Measurements from ENCODE around the gene EPHB1.

DNA sequence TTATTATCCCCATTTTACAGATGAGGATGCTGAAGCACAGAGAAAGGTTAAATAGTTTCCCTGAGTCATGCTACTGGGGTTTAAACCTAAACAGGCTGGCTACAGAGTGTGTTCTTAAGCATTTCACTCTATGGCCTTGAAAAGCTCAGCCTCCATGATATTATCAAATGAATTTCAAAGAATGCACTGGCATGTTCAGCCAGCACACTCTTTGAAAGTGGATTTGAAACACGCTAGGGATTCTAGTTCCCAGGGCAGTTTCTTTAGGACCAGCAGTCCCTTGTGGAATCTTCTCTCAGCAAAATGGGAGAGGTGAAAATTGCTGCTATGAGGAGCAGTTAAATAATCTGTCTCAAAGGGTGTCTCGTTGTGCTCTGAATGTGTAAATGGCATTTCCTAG, 213.3 kb downstream of the EPHB1 start:
- TF ChIP-seq, protein P1, sequence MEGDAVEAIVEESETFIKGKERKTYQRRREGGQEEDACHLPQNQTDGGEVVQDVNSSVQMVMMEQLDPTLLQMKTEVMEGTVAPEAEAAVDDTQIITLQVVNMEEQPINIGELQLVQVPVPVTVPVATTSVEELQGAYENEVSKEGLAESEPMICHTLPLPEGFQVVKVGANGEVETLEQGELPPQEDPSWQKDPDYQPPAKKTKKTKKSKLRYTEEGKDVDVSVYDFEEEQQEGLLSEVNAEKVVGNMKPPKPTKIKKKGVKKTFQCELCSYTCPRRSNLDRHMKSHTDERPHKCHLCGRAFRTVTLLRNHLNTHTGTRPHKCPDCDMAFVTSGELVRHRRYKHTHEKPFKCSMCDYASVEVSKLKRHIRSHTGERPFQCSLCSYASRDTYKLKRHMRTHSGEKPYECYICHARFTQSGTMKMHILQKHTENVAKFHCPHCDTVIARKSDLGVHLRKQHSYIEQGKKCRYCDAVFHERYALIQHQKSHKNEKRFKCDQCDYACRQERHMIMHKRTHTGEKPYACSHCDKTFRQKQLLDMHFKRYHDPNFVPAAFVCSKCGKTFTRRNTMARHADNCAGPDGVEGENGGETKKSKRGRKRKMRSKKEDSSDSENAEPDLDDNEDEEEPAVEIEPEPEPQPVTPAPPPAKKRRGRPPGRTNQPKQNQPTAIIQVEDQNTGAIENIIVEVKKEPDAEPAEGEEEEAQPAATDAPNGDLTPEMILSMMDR (IDR thresholded peaks at IDR 0.05) = no peak
- TF ChIP-seq POLR2A (IDR thresholded peaks at IDR 0.05) (no peak), EP300 (IDR thresholded peaks at IDR 0.05) (no peak)
